PC-3 (cell line): ENCODE measurements around the gene KRTAP10-11. TPM values are rescaled to one million over a fixed set of nuclear protein-coding genes. Genes with fewer than 3 reads are reported as not detected.

ENCODE experiments used
- total RNA-seq: library from RNA; depleted of rRNA; stranded (reverse); fragments of >200 nt; gene quantifications from 2 replicates; pipeline ENCODE4 v1.2.3, GENCODE V29; 2014; rRNA removed

The KRTAP10-11 gene
- total RNA-seq, 1 experiment from 2014 or later = not detected

Other genes starting within 250 kb of the KRTAP10-11 start
- 3.1 and 4.1 TPM in 2 replicates for gene LRRC3, start 190.9 kb upstream of the KRTAP10-11 start, total RNA-seq
- gene KRTAP10-1, start 106.2 kb upstream of the KRTAP10-11 start, total RNA-seq = not detected in 2 replicates
- not detected in 2 replicates for gene KRTAP10-2, start 94.9 kb upstream of the KRTAP10-11 start, total RNA-seq
- not detected in 2 replicates for gene KRTAP10-3, start 87.6 kb upstream of the KRTAP10-11 start, total RNA-seq
- gene KRTAP10-4, start 72.7 kb upstream of the KRTAP10-11 start, total RNA-seq = not detected in 2 replicates
- 0.98 TPM in 1 of 2 replicates, not detected in the other for gene KRTAP10-5, start 65.8 kb upstream of the KRTAP10-11 start, total RNA-seq
- not detected in 2 replicates for gene KRTAP10-6, start 53.9 kb upstream of the KRTAP10-11 start, total RNA-seq
- not detected in 2 replicates for gene KRTAP10-7, start 45.8 kb upstream of the KRTAP10-11 start, total RNA-seq
- not detected in 2 replicates for gene KRTAP10-8, start 34.3 kb upstream of the KRTAP10-11 start, total RNA-seq
- gene KRTAP10-9, start 19.3 kb upstream of the KRTAP10-11 start, total RNA-seq = not detected in 2 replicates
- not detected in 2 replicates for gene KRTAP10-10, start 9.1 kb upstream of the KRTAP10-11 start, total RNA-seq
- not detected in 2 replicates for gene KRTAP12-4, start 8.2 kb downstream of the KRTAP10-11 start, total RNA-seq
- not detected in 2 replicates for gene KRTAP12-3, start 11.5 kb downstream of the KRTAP10-11 start, total RNA-seq
- not detected in 2 replicates for gene KRTAP12-2, start 20.5 kb downstream of the KRTAP10-11 start, total RNA-seq
- gene KRTAP12-1, start 35.7 kb downstream of the KRTAP10-11 start, total RNA-seq = 0.62 and 0.86 TPM in 2 replicates
- gene KRTAP10-12, start 50.8 kb downstream of the KRTAP10-11 start, total RNA-seq = not detected in 2 replicates
- gene TSPEAR, start 65.2 kb downstream of the KRTAP10-11 start, total RNA-seq = 2.1 and 3.2 TPM in 2 replicates
- 159 and 189 TPM in 2 replicates for gene UBE2G2, start 155.4 kb downstream of the KRTAP10-11 start, total RNA-seq
- gene SUMO3, start 171.6 kb downstream of the KRTAP10-11 start, total RNA-seq = 242 and 290 TPM in 2 replicates
- 330 and 455 TPM in 2 replicates for gene PTTG1IP, start 227.3 kb downstream of the KRTAP10-11 start, total RNA-seq